ENCODE measurements around the gene TSC22D4.

TSC22D4 gene

GRCh38 chr7:100477871-100478267 is 1.1 kb downstream of the TSC22D4 start:
- TF ChIP-seq, protein P1, sequence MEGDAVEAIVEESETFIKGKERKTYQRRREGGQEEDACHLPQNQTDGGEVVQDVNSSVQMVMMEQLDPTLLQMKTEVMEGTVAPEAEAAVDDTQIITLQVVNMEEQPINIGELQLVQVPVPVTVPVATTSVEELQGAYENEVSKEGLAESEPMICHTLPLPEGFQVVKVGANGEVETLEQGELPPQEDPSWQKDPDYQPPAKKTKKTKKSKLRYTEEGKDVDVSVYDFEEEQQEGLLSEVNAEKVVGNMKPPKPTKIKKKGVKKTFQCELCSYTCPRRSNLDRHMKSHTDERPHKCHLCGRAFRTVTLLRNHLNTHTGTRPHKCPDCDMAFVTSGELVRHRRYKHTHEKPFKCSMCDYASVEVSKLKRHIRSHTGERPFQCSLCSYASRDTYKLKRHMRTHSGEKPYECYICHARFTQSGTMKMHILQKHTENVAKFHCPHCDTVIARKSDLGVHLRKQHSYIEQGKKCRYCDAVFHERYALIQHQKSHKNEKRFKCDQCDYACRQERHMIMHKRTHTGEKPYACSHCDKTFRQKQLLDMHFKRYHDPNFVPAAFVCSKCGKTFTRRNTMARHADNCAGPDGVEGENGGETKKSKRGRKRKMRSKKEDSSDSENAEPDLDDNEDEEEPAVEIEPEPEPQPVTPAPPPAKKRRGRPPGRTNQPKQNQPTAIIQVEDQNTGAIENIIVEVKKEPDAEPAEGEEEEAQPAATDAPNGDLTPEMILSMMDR (IDR thresholded peaks at IDR 0.05; ENCODE audit: borderline replicate concordance, insufficient read depth, low read depth, low read length), result no peak

DNA sequence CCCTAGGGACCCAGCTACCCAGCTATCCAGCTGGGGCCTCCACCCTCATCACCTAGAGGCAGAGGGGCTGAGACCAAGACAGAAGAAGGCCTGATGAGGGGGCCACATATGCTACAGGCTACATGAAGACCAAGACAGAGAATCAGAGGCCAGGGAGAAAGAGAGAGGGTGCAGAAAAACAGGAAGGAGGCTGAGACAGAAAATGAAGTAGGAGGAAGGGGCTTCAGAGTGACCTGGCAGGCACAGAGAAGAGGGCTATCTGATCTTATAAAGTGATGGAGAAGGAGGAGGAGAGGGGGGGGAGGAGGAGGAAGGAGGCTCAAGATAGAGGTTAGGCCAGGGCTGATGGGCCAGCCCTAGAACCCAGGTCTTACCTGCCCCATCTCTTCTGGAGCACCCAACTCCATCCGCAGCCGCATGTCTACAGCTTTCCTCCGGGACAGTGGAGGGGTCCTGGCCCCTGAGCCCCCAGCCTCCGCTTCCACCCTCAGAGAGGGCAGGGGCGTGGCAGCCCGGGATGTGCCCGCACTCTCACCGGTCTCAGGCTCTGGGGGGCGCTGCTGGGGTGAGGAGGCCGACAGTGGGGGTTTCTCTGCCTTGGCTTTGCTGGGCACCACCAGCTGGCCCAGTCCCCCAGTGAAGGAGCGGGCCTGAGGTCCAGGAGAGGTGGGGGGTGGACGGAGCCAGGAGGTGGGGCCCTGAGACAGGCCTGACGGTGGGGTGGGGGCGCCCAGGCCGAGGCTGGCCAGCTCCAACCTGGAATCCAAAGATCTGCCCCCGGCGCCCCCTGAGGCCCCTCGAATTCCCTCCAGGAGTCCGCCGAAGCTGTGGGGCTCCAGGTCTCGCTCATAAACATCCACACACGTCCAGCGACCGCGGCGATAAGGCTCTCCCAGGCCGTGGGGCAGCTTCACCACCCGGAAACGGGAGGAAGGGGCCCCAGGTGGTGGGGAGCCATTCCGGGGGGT is 1.8 kb downstream of the TSC22D4 start:
- peak overlapping the region; percentile 81 for H3K4me3 ChIP-seq (ENCODE audit: low read depth, low read length)
- TF ChIP-seq, protein P1 (IDR thresholded peaks at IDR 0.05; ENCODE audit: borderline replicate concordance, insufficient read depth, low read depth, low read length), result peak; percentile 63; the same call in 1 of the 2 replicates

More at GRCh38 chr7:100477871-100478267, 1.1 kb downstream of the TSC22D4 start:
- H3K4me3 ChIP-seq (ENCODE audit: low read depth, low read length), result peak overlapping the region; percentile 81

DNA sequence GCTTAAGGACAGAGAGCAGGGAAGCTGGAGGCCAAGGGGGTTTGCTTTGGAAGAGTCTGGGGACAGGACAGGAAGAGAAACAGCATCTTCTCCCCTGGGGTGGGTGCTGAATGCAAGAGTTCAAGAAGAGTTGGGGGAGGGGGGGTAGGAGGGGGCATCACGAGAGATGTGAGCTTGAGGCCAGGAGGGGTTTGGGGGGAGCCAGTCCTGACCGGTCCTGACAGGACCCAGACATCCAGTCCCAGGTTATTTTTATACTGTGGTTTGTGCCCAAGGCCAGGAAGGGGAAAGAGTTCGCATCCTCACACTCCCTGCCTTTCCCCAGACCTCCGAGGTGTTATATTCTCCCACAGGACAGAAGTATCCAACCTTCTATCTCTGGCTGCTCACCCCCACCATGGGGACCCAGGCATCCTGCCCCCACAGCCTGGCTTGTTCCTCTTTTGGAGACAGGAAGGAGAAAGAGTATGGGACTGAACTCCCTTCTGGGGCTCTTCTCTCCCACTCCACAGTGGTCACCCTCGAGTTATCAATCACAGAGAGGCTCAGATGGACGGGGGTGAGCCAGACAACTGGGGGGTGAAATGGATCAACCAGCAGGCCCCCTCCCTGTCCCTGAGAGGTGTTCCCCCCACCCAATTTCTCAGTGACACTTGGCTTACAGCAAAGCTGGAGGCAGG is 2.8 kb downstream of the TSC22D4 start:
- peak overlapping the region; percentile 81 for H3K4me3 ChIP-seq (ENCODE audit: low read depth, low read length)
- TF ChIP-seq, protein P1 (IDR thresholded peaks at IDR 0.05; ENCODE audit: borderline replicate concordance, insufficient read depth, low read depth, low read length), result no peak

DNA sequence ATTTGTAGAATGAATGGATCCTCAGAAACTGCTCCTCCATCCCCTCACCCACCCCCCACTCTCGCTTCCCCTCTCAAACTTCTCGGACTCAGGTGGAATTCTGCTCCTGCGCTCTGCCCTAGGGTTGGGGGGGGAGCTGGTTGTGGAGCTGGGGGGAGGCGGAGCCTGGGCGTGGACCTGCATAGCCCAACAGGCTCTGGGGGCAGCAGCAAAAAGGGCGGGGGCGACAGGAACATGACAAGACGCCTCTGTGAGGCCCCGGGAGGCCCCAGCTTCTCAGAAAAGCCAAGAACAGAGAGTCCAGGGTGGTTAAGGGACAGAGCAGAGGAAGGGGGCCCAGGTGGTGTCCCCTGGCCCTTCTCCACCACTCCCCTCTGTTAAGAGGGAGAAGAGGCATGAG is 3.5 kb downstream of the TSC22D4 start:
- peak overlapping the region; percentile 81 for H3K4me3 ChIP-seq (ENCODE audit: low read depth, low read length)
- TF ChIP-seq, protein P1 (IDR thresholded peaks at IDR 0.05; ENCODE audit: borderline replicate concordance, insufficient read depth, low read depth, low read length), result no peak

DNA sequence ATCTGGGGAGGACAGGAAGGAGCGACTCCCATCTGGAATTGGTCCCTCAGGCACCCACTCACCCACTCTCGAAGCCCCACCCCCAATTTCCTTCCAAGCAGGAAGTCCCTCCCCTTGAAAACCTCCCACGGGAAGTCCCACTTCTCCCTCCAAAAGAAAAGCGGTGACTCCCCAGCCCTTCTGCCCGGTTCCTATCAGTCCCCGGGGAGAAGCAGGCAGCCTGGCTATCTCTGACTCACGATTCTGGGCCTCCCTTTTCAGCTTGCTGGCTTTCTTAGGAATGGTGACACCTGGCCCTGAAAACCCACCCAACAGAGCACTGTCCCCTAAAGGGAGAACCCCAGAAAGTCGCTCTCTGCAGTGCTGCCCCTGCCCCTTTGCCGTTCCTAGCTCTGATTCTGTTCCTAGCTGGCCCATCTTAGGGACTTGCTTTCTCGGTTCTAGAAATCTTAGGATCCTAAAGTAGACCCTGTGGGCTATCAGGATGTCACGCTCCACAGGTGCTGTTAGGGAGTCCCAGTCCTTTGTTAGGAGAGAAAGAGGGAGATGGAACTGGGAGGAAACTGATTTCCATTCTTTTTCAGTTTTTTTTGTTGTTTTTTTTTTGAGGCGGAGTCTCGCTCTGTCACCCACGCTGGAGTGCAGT is 6.0 kb downstream of the TSC22D4 start:
- no peak overlapping the region for H3K4me3 ChIP-seq (ENCODE audit: low read depth, low read length)
- TF ChIP-seq, protein P1 (IDR thresholded peaks at IDR 0.05; ENCODE audit: borderline replicate concordance, insufficient read depth, low read depth, low read length), result no peak

DNA sequence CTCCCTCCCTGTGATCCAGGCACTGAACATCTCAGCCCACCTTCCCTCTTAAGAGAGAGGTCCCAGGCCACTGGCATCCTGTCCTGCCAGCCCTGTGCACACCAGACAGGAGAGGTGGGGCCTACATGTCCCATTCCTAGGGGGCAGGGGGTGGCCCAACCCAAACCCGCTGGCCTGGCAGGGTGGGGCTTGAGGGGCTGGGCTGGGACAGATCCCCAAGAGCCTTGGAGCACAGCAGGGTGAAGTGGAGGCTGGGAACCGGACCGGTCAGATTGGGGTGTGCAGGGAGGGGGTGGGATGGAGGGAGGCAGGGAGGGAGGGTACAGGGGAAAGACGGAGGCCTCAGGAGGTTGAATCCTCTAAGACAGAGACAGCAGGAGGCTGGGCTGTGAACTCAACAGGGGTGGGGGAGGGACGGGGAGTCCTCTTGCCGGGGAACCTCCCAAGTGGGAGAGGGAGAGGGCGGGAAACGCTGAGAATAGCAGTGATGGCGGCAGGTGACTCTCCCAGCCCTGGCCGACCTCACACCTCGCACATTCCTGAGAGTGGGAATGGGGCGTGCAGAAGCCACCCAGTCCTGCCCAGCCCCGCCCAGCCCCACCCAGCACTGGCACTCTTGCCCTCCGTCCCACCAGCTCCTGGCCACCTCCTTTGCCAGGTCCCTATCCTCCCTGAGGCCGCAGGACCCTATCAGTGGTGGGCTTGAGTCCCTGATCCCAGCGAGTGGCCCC is 6.7 kb downstream of the TSC22D4 start:
- TF ChIP-seq, protein P1 (IDR thresholded peaks at IDR 0.05; ENCODE audit: borderline replicate concordance, insufficient read depth, low read depth, low read length), result no peak
- H3K4me3 ChIP-seq (ENCODE audit: low read depth, low read length), result no peak overlapping the region
